ENCODE measurements around the gene POTEI. TPM values are rescaled to one million over a fixed set of nuclear protein-coding genes. Genes with fewer than 3 reads are reported as not detected.
A peak's percentile ranks its signal among the peaks of the same experiment; 100 is the strongest.
"Not testable (repeated sequence)": the region's sequence is repeated elsewhere in the genome, so short reads cannot be mapped to it uniquely, and the experiment has no call there.

POTEI gene
- total RNA-seq, 6 donors from 2014 or later, result under 0.01 to 0.89 (median 0.08) TPM; not detected in 2

DNA sequence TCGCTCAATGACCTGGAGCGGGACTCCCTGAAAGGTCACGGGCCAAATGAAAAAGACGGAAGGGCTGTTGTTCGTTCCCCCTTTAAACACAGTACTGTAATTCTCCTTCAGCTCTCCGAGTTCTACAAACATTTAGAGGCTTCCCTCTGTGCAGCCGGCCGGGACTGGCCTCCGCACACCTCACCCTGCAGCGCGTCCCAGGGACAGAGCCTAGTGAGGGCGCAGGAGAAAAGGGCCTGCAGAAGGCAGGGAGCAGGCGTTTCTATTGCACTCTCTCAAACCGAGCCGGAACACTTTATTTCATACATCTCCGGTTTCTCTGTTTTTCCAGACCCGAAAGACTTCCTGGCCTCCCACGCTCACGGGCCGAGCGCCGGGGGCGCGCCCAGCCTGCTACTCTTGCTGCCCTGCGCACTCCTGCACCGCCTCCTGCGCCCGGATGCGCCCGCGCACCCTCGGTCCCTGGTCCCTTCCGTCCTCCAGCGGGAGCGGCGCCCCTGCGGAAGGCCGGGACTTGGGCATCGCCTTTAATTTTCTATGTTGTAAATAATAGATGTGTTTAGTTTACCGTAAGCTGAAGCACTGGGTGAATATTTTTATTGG is 18.3 kb upstream of the POTEI start:
- H3K4me3 ChIP-seq; H3K27me3 ChIP-seq; H3K4me1 ChIP-seq; H3K9me3 ChIP-seq; H3K27ac ChIP-seq; DNase-seq; ATAC-seq (ENCODE audit: low FRiP score in 2 of 2); H3K36me3 ChIP-seq: not testable (repeated sequence)
- no CpG with 5 or more reads among the region's 40 CpGs for WGBS, 2 donors

DNA sequence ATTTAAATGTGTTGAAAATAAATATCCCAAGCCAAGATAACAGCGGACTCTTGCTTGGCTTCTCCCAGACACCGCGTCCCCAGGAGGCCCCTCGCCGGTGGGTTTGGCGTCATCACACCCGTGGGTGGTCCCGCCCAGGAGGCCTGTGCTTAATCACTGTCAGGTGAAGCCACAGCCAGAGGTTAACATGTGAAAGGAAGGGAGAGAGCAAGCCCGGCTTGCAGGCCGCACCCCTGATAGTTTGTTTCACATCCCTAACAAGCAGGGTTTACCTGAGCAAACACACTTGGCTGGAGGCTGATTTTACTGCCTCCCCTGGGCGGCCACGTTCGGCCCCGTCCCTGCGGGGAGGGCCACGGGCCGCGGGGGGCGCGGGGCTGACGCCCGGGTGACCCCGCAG is 13.3 kb upstream of the POTEI start:
- not testable (repeated sequence) for H3K27me3 ChIP-seq; ATAC-seq (ENCODE audit: low FRiP score in 2 of 2); H3K4me1 ChIP-seq; H3K4me3 ChIP-seq; H3K9me3 ChIP-seq; H3K27ac ChIP-seq; DNase-seq; H3K36me3 ChIP-seq
- WGBS, 2 donors, result no CpG with 5 or more reads among the region's 23 CpGs

DNA sequence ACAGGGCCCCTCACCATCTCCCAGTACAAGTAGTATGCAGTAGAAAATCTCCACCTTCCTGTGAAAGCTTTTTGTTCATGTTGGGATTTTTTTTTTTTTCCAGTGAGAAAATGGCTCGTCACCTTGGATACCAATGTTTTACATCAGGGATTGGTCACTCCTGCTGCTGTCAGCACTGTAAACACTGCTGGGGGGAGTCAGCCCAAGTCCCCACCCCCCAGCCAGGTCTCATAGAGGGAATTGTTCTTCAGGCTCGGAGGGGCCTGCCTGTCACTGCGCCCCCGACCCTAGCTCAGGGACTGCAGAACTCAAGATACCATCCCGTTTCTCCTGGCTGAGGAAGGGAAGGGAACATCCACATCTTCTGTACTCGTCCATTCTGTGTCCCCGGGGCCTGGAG is 11.9 kb upstream of the POTEI start, which contains the start of gene CFC1B:
Gene CFC1B (plus strand): TSS at position 231 of the 400 bp plus-strand sequence. CDS start 263 bp downstream, outside the sequence.
- not testable (repeated sequence) for H3K9me3 ChIP-seq, H3K27ac ChIP-seq, H3K27me3 ChIP-seq, H3K36me3 ChIP-seq, H3K4me3 ChIP-seq, DNase-seq, H3K4me1 ChIP-seq
- peak in 1 of 2 donors; percentile 51 for ATAC-seq (ENCODE audit: low FRiP score in 2 of 2)
- WGBS, 2 donors, result no CpG with 5 or more reads among the region's 7 CpGs

DNA sequence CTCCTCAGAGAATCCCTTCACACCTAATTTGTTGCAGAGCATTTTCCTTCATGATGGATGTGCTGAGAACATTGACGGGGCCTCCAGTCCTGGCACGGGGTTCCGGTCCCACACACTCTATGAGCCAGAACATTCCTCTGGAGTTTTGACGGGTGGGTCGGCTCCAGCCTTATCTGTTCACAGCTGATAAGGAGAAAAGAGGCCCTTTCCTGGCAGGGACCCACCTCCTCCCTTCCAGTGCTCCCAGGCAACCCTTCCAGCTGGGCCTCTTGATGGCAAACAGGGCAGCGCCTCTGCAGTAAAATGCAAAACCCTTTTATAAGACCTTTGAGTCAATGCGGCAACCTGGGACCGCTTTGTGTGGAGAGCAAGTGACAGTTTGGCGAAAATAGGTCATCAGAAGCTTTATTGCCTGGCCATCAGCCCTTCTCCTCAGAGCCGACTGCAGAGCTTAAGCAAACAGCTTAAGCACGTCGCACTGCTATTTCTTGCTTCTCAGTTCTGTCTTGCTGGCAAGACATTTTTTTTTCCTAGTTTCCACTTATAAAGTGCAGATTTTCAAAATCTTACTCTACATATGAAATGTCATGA is 9.5 kb upstream of the POTEI start:
- ATAC-seq (ENCODE audit: low FRiP score in 2 of 2), result peak in 1 of 2 donors; percentile 42
- H3K27ac ChIP-seq, H3K4me1 ChIP-seq, H3K4me3 ChIP-seq, H3K36me3 ChIP-seq, DNase-seq, H3K9me3 ChIP-seq, H3K27me3 ChIP-seq: not testable (repeated sequence)
- no CpG with 5 or more reads among the region's 12 CpGs for WGBS, 2 donors

DNA sequence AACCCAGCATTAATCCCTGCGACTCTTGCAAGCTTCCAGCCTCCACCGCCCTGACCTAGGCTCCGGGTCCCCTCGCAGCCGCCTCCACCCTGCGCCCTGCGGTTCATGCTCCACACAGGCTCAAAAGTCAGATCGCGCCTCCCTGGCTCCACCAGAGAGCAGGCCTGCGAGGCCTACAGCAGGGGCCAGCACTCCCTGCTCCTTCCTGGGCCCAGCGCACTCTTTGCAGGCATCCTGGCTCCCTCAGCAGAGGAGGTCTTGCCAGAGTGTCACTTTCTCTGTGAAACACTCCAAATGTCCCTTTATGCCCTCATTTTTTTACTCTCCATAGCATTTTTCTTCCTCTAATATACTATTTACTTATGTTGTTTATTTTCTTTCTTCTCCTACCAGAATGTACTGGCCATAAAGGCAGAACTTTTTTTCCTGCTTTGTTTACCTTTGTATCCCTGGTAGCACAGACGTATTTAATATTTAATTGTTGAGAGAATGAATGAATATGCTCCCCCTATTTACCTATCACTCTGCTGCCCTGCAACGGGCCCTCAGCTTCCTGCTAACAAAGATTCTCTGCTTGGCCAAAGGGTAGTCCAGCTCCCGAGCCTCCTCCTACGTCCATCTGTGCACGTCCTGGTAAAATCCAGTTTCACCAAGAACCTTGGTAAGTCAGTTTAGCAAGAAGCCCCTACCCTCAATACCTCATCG is 2.8 kb upstream of the POTEI start:
- H3K4me3 ChIP-seq, H3K36me3 ChIP-seq, H3K4me1 ChIP-seq, H3K27me3 ChIP-seq, H3K9me3 ChIP-seq, H3K27ac ChIP-seq, DNase-seq: not testable (repeated sequence)
- peak in 1 of 2 donors; percentile 68 for ATAC-seq (ENCODE audit: low FRiP score in 2 of 2)
- WGBS, 2 donors, result 86 to 96% methylated on average over 4 to 5 of the region's 17 CpGs

DNA sequence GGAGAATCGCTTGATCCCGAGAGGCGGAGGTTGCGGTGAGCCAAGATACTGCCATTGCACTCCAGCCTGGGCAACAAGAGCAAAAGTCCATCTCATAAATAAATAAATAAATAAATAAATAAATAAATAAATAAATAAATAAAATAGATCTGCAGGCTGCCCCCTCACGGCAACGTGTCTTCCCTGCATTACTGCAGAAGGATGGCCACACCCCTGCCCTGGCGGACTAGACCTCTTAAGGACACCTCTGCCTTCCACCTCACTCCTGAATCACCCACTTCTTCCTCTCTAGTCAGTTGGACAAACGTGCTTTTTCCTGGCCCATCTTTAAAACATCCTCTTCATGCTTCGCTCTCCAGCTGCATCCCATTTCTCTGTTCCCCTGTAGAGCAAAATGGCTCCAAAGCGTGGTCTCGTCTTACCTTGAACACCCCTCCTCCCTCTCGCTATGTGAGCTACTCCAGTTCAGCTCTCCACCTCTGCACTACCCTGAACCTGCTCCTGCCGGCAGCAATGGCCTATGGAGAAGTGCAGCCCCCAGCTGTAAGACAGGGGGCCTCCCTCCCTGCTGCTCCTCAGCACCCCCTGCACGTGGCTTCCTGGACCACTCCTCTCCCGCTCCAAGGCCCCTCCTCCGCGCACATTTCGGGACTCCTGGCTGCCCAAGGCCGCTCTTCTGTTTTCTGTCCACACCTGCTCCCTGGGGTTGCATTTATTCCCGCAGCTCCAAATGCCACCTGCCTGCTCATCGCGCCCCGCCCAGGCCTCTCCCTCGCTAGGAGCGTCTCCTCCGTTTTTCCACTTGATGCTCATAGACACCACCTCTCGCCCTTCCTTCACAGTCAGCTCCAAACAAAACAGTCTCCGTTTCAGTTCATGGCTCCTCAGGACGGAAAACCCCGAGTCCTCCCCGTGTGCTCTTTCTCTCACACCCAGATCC is 1.9 kb upstream of the POTEI start:
- H3K36me3 ChIP-seq, H3K4me3 ChIP-seq, H3K4me1 ChIP-seq, H3K9me3 ChIP-seq, H3K27me3 ChIP-seq, H3K27ac ChIP-seq, DNase-seq: not testable (repeated sequence)
- peak in 1 of 2 donors; percentile 22 for ATAC-seq (ENCODE audit: low FRiP score in 2 of 2)
- WGBS, 2 donors, result 48% methylated on average over 3 of the region's 31 CpGs; no CpG with 5 or more reads in 1 of the 2 donors

DNA sequence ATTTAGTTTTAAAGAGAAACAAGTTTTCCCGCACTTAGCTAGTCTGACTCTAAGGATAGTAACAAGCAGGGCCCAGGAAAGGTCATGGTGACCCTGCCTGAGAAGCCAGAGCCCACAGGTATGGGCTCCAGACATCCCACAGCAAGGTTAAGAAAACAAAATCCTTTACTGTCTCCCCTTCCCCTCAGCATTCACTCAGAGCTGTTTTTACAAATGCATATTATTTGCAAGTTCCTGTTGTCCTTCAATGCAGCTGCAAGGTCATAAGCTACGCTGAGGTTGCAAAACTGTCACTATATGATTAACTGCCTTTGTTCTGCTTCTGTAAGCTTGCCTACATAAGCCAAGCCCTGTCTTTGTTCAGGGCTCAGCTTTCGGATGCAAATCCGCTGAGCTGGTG is 18.1 kb downstream of the POTEI start:
- not testable (repeated sequence) for H3K9me3 ChIP-seq; ATAC-seq (ENCODE audit: low FRiP score in 2 of 2); H3K36me3 ChIP-seq; H3K27ac ChIP-seq; DNase-seq; H3K4me1 ChIP-seq; H3K27me3 ChIP-seq; H3K4me3 ChIP-seq
- 56% methylated on average over 2 of the region's 4 CpGs; no CpG with 5 or more reads in 1 of the 2 donors for WGBS, 2 donors

DNA sequence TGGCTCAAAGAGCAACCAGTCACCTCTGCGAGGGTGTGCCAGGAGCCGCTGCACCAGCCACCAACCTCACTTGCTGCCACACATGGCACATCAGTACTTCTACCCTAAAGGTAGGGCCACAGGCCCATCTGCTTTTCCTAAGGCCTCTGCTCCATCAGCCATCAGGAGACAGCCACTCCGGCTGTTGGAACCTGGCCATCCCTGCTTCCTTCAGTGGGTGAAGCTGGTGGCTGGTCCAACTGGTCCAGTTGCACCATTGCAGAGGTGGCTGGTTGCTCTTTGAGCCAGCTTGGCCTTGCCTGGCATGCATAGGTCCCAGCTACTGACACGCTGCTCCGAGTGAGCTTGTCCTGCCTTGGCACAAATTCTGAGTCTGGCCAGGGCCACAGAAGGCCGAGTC is 53.7 kb downstream of the POTEI start:
- H3K36me3 ChIP-seq; H3K4me3 ChIP-seq; H3K27me3 ChIP-seq; H3K4me1 ChIP-seq; H3K27ac ChIP-seq; ATAC-seq (ENCODE audit: low FRiP score in 2 of 2); H3K9me3 ChIP-seq: not testable (repeated sequence)
- WGBS, 2 donors, result 40 to 94% methylated on average over 1 to 4 of the region's 6 CpGs
- DNase-seq, result peak in 1 of 2 donors; percentile 18

DNA sequence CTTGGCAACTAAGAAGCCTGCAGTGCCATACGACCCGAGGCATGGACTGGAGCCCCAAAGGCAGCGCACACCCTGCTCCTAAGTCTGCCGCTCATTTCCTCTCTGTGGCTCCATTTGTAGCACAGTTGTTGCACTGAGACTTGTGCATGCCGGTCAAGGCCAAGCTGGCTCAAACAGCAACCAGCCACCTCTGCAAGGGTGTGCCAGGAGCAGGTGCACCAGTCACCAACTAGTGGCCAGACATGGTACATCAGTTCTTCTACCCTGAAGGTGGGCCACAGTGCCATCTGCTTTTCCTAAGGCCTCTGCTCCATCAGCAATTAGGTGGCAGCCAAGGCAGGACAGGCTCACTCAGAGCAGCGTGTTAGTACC is 54.4 kb downstream of the POTEI start:
- H3K27ac ChIP-seq; H3K36me3 ChIP-seq; H3K4me3 ChIP-seq; ATAC-seq (ENCODE audit: low FRiP score in 2 of 2); H3K9me3 ChIP-seq; DNase-seq; H3K27me3 ChIP-seq; H3K4me1 ChIP-seq: not testable (repeated sequence)
- 70 to 90% methylated on average over 2 to 6 of the region's 6 CpGs for WGBS, 2 donors

DNA sequence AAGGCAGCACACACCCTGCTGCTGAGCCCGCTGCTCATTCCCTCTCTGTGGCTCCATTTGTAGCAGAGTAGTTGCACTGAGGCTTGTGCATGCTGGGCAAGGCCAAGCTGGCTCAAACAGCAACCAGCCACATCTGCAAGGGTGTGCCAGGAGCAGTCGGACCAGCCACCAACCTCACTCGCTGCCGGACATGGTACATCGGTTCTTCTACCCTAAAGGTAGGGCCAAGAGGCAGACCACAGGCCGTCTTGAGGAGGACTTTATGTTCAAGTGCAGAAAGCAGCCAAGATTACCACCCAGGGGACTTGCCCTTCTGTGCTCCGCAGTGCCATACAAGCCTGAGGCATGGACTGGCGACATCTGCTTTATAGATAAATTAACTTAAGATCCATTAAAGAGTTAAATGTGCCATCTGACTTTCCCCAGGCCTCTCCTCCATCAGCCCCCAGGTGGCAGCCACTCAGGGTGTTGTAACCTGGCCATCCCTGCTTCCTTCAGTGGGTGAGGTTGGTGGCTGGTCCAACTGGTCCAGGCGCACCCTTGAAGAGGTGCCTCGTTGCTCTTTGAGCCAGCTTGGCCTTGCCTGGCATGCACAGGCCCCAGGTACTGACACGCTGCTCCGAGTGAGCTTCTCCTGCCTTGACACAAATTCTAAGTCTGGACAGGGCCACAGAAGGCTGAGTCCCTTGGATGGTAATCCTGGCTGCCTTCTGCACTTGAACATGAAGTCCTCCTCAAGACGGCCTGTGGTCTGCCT is 55.0 kb downstream of the POTEI start:
- DNase-seq, result peak in 1 of 2 donors; percentile 39

DNA sequence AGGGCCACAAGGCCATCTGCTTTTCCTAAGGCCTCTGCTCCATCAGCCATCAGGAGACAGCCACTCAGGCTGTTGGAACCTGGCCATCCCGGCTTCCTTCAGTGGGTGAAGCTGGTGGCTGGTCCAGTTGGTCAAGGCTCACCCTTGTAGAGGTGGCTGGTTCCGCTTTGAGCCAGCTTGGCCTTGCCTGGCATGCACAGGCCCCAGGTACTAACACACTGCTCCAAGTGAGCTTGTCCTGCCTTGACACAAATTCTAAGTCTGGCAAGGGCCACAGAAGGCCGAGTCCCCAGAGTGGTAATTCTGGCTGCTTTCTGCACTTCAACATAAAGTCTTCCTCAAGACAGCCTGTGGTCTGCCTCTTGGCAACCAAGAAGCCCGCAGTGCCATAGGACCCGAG is 56.2 kb downstream of the POTEI start:
- not testable (repeated sequence) for H3K36me3 ChIP-seq; H3K27me3 ChIP-seq; H3K4me3 ChIP-seq; H3K27ac ChIP-seq; H3K4me1 ChIP-seq; ATAC-seq (ENCODE audit: low FRiP score in 2 of 2); H3K9me3 ChIP-seq
- peak in 1 of 2 donors; percentile 5 for DNase-seq
- WGBS, 2 donors, result 88 to 93% methylated on average over 2 to 5 of the region's 5 CpGs

More for the DNA sequence above, 55.0 kb downstream of the POTEI start:
- H3K4me1 ChIP-seq; H3K9me3 ChIP-seq; H3K4me3 ChIP-seq; H3K27me3 ChIP-seq; H3K36me3 ChIP-seq; ATAC-seq (ENCODE audit: low FRiP score in 2 of 2); H3K27ac ChIP-seq: not testable (repeated sequence)
- 76 to 97% methylated on average over 6 to 13 of the region's 13 CpGs for WGBS, 2 donors

DNA sequence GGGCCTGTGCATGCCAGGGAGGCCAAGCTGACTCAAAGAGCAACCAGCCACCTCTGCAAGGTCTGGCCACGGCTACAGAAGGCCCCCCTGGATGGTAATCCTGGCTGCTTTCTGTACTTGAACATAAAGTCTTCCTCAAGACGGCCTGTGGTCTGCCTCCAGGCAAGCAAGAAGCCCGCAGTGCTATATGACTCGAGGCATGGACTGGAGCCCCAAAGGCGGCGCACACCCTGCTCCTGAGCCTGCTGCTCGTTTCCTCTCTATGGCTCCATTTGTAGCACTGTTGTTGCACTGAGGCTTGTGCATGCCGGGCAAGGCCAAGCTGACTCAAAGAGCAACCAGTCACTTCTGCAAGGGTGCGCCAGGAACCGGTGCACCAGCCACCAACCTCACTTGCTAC is 57.3 kb downstream of the POTEI start:
- 79 to 80% methylated on average over 3 to 10 of the region's 10 CpGs for WGBS, 2 donors
- H3K4me3 ChIP-seq; H3K36me3 ChIP-seq; H3K4me1 ChIP-seq; ATAC-seq (ENCODE audit: low FRiP score in 2 of 2); H3K27ac ChIP-seq; H3K27me3 ChIP-seq; H3K9me3 ChIP-seq: not testable (repeated sequence)
- DNase-seq, result peak in 1 of 2 donors; percentile 43
